ENCODE data around the gene CACNA2D3. TPM values are rescaled to one million over a fixed set of nuclear protein-coding genes. Genes with fewer than 3 reads are reported as not detected.

The CACNA2D3 gene
- total RNA-seq, 1 donor from 2014 or later, result 0.29 TPM

GRCh38 chr3:54963641-54964040 is 841.3 kb downstream of the CACNA2D3 start:
- Mint-ChIP-seq H3K9me3 (ENCODE audit: low read depth) (no peaks in the 10 kb centered on the region), H3K27me3 (peaks cover 7% of the 10 kb centered on the region), H3K36me3 (ENCODE audit: insufficient read depth) (no peaks in the 10 kb centered on the region), H3K27ac (no peak overlapping the region), H3K4me3 (ENCODE audit: low read depth) (no peak overlapping the region), H3K4me1 (ENCODE audit: low read depth) (peaks cover 33% of the 10 kb centered on the region)
- no peak for TF ChIP-seq CTCF (IDR thresholded peaks at IDR 0.05; ENCODE audit: unreplicated experiment)
- DNase-seq (ENCODE audit: low spot score, unreplicated experiment), result no peak

GRCh38 chr3:54964081-54964480 is 841.7 kb downstream of the CACNA2D3 start:
- Mint-ChIP-seq H3K27ac (no peak overlapping the region), H3K4me3 (ENCODE audit: low read depth) (no peak overlapping the region), H3K4me1 (ENCODE audit: low read depth) (peaks cover 36% of the 10 kb centered on the region), H3K36me3 (ENCODE audit: insufficient read depth) (no peaks in the 10 kb centered on the region), H3K27me3 (peaks cover 7% of the 10 kb centered on the region), H3K9me3 (ENCODE audit: low read depth) (no peaks in the 10 kb centered on the region)
- no peak for DNase-seq (ENCODE audit: low spot score, unreplicated experiment)
- TF ChIP-seq CTCF (IDR thresholded peaks at IDR 0.05; ENCODE audit: unreplicated experiment), result no peak

GRCh38 chr3:54965746-54966145 is 843.4 kb downstream of the CACNA2D3 start:
- TF ChIP-seq CTCF (IDR thresholded peaks at IDR 0.05; ENCODE audit: unreplicated experiment), result no peak
- H3K27ac Mint-ChIP-seq, result no peak overlapping the region
- DNase-seq (ENCODE audit: low spot score, unreplicated experiment), result no peak
- H3K9me3 Mint-ChIP-seq (ENCODE audit: low read depth), result no peaks in the 10 kb centered on the region
- H3K4me3 Mint-ChIP-seq (ENCODE audit: low read depth), result no peak overlapping the region
- no peaks in the 10 kb centered on the region for H3K36me3 Mint-ChIP-seq (ENCODE audit: insufficient read depth)
- peaks cover 37% of the 10 kb centered on the region for H3K4me1 Mint-ChIP-seq (ENCODE audit: low read depth)
- H3K27me3 Mint-ChIP-seq, result peaks cover 7% of the 10 kb centered on the region

- DNase-seq (ENCODE audit: low spot score, unreplicated experiment), result no peak
- no peaks in the 10 kb centered on the region for H3K36me3 Mint-ChIP-seq (ENCODE audit: insufficient read depth)
- H3K27me3 Mint-ChIP-seq, result peaks cover 12% of the 10 kb centered on the region
- peaks cover 37% of the 10 kb centered on the region for H3K4me1 Mint-ChIP-seq (ENCODE audit: low read depth)
- H3K27ac Mint-ChIP-seq, result no peak overlapping the region
- TF ChIP-seq CTCF (IDR thresholded peaks at IDR 0.05; ENCODE audit: unreplicated experiment), result no peak
- H3K9me3 Mint-ChIP-seq (ENCODE audit: low read depth), result peaks cover 3% of the 10 kb centered on the region
- H3K4me3 Mint-ChIP-seq (ENCODE audit: low read depth), result no peak overlapping the region
Measured at GRCh38 chr3:54966979-54967378, 844.6 kb downstream of the CACNA2D3 start.

- peaks cover 37% of the 10 kb centered on the region for H3K4me1 Mint-ChIP-seq (ENCODE audit: low read depth)
- peaks cover 3% of the 10 kb centered on the region for H3K9me3 Mint-ChIP-seq (ENCODE audit: low read depth)
- peaks cover 17% of the 10 kb centered on the region for H3K27me3 Mint-ChIP-seq
- no peak overlapping the region for H3K4me3 Mint-ChIP-seq (ENCODE audit: low read depth)
- DNase-seq (ENCODE audit: low spot score, unreplicated experiment), result no peak
- no peaks in the 10 kb centered on the region for H3K36me3 Mint-ChIP-seq (ENCODE audit: insufficient read depth)
- no peak overlapping the region for H3K27ac Mint-ChIP-seq
- no peak for TF ChIP-seq CTCF (IDR thresholded peaks at IDR 0.05; ENCODE audit: unreplicated experiment)
Measured at GRCh38 chr3:54967731-54968161, 845.4 kb downstream of the CACNA2D3 start.
